Hepatocyte (in vitro differentiated cells): ENCODE measurements around the gene ALOX5.

ENCODE experiments used
- CTCF ChIP-seq: fragments of 200-600 bp; sonication (generic); IDR thresholded peaks from 2 replicates; pipeline ENCODE4 v1.5.1; 2016; ENCODE audit warnings: antibody characterized with exemption, mild to moderate bottlenecking; ENCODE audit not compliant: poor library complexity
- EZH2phosphoT487 ChIP-seq: fragments of 200-600 bp; sonication (generic); IDR thresholded peaks from one replicate; pipeline ENCODE4 v1.6.1; 2018; ENCODE audit warnings: antibody characterized with exemption, mild to moderate bottlenecking, low read depth, moderate library complexity; ENCODE audit not compliant: unreplicated experiment, severe bottlenecking

- no peak for TF ChIP-seq CTCF
- no peak for TF ChIP-seq EZH2phosphoT487
Measured at GRCh38 chr10:45422207-45422865, 48.3 kb downstream of the ALOX5 start.
